Neutrophil (primary cell): Measurements from ENCODE around the gene OR2A25.
"Not testable (repeated sequence)": the region's sequence is repeated elsewhere in the genome, so short reads cannot be mapped to it uniquely, and the experiment has no call there.

Experiments
- H3K27ac ChIP-seq: fragments of 200-600 bp; sonication (generic); 2 replicates; pipeline ENCODE4 v1.5.1; 2016; ENCODE audit warnings: mild to moderate bottlenecking, moderate library complexity
- H3K27me3 ChIP-seq: fragments of 200-600 bp; sonication (generic); 2 replicates; pipeline ENCODE4 v1.6.0; 2016; ENCODE audit warnings: mild to moderate bottlenecking
- H3K36me3 ChIP-seq: fragments of 200-600 bp; sonication (generic); 2 replicates; pipeline ENCODE4 v1.5.1; 2017
- H3K4me1 ChIP-seq, 2 experiments: fragments of 200-600 bp in 1 of 2; sonication (generic) in 1 of 2; 1 replicate in 1 of 2; 2 replicates in 1 of 2; pipeline versions ENCODE4 v1.5.1 to v1.6.1; 2013 to 2016; ENCODE audit warnings: low read depth in 1 of 2, low read length in 1 of 2, mild to moderate bottlenecking in 1 of 2, moderate library complexity in 1 of 2; ENCODE audit not compliant: control insufficient read depth in 1 of 2, insufficient read depth in 1 of 2
- H3K4me3 ChIP-seq, 2 experiments: fragments of 200-600 bp in 1 of 2; sonication (generic) in 1 of 2; 1 replicate in 1 of 2; 2 replicates in 1 of 2; pipeline ENCODE4 v1.5.1; 2013 to 2016; ENCODE audit warnings: low read depth in 1 of 2, low read length in 1 of 2, mild to moderate bottlenecking in 1 of 2, moderate library complexity in 1 of 2
- H3K9me3 ChIP-seq: fragments of 200-600 bp; sonication (generic); 2 replicates; pipeline ENCODE4 v1.5.1; 2016
- TF ChIP-seq, protein P1 (sequence below): fragments of 200-600 bp; sonication (generic); IDR thresholded peaks from 2 replicates; pipeline ENCODE4 v1.5.1; 2016; ENCODE audit warnings: antibody characterized with exemption

The OR2A25 gene

DNA sequence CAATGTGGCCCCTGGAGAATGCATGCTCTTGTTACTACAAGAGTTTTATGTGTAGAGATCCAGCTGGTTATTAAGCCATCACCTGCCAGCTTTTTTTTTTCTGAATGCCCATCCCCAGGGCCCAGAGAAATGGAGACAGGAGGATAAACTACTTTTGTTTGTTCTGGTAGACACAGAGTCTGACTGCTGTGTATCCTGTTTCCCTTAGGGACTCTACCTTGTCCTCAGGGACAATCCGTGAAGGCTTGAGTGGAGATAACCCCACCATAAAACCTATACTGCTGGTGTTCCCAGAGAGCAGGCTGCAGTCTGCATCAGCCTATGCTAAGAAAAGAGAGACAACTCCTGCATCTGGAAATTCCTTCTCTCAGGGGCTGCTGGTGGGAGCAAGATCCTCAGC, 21.0 kb upstream of the OR2A25 start, which contains the start of gene OR2A5:
OR2A5 (plus strand) TSS at position 301 of the 400 bp plus-strand sequence. CDS start 1,454 bp downstream, outside the sequence.
- Histone ChIP-seq H3K9me3 (no peaks in the 10 kb centered on the region), H3K27ac (no peak within 1 kb of the TSS), H3K4me3 (no peak within 1 kb of the TSS), H3K27me3 (no peaks in the 10 kb centered on the region), H3K36me3 (no peaks in the 10 kb centered on the region), H3K4me1 (no peaks in the 10 kb centered on the region)
- TF ChIP-seq, protein P1, sequence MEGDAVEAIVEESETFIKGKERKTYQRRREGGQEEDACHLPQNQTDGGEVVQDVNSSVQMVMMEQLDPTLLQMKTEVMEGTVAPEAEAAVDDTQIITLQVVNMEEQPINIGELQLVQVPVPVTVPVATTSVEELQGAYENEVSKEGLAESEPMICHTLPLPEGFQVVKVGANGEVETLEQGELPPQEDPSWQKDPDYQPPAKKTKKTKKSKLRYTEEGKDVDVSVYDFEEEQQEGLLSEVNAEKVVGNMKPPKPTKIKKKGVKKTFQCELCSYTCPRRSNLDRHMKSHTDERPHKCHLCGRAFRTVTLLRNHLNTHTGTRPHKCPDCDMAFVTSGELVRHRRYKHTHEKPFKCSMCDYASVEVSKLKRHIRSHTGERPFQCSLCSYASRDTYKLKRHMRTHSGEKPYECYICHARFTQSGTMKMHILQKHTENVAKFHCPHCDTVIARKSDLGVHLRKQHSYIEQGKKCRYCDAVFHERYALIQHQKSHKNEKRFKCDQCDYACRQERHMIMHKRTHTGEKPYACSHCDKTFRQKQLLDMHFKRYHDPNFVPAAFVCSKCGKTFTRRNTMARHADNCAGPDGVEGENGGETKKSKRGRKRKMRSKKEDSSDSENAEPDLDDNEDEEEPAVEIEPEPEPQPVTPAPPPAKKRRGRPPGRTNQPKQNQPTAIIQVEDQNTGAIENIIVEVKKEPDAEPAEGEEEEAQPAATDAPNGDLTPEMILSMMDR = no peak

DNA sequence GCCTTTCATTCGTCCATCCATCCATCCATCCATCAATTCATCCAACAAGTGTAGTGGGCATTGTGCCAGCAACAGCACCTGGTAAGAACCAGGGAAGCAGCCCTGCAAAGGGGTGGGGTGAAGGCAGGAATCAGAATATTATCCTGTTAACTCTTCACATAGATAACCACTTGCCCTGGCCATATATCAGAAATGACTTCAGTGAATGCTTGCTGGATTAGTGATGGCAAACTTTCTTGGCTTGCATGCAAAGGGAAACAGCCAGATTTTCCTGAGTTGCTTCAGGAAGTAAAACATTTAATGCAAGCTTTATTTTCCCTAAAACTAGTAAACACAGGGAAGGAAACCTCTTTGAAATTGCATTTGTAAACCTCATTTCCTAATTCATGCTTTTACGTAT, 20.1 kb upstream of the OR2A25 start:
- Histone ChIP-seq H3K4me3 (no peak overlapping the region), H3K27me3 (no peaks in the 10 kb centered on the region), H3K4me1 (no peaks in the 10 kb centered on the region), H3K9me3 (no peaks in the 10 kb centered on the region), H3K27ac (no peak overlapping the region), H3K36me3 (no peaks in the 10 kb centered on the region)
- TF ChIP-seq, protein P1 = no peak

DNA sequence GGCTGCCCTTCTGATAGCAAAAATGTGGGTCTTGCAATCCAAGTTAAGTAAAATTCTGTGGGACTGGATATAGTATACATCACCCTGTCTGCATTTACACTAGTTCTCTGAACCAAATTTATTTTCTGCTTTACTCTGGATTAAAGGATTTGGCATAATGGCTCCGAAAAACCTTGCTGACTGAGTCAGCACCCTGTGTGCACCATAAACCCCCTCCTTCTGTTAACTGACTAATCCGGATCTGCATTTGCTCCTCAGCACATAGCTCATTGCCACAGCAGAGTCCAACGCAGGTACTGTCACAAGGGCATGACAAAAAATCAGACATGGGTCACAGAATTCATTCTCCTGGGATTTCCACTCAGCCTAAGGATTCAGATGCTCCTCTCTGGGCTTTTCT, 19.5 kb upstream of the OR2A25 start:
- H3K27ac ChIP-seq = no peak overlapping the region
- no peaks in the 10 kb centered on the region for H3K36me3 ChIP-seq
- no peaks in the 10 kb centered on the region for H3K9me3 ChIP-seq
- H3K27me3 ChIP-seq = no peaks in the 10 kb centered on the region
- no peak overlapping the region for H3K4me3 ChIP-seq
- TF ChIP-seq, protein P1 = no peak
- no peaks in the 10 kb centered on the region for H3K4me1 ChIP-seq

DNA sequence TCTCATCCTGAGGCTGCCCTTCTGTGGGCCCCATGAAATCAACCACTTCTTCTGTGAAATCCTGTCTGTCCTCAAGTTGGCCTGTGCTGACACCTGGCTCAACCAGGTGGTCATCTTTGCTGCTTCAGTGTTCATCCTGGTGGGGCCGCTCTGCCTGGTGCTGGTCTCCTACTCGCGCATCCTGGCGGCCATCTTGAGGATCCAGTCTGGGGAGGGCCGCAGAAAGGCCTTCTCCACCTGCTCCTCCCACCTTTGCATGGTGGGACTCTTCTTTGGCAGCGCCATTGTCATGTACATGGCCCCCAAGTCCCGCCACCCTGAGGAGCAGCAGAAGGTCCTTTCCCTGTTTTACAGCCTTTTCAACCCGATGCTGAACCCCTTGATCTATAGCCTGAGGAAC, 18.7 kb upstream of the OR2A25 start:
- not testable (repeated sequence) for H3K4me1 ChIP-seq, H3K36me3 ChIP-seq

DNA sequence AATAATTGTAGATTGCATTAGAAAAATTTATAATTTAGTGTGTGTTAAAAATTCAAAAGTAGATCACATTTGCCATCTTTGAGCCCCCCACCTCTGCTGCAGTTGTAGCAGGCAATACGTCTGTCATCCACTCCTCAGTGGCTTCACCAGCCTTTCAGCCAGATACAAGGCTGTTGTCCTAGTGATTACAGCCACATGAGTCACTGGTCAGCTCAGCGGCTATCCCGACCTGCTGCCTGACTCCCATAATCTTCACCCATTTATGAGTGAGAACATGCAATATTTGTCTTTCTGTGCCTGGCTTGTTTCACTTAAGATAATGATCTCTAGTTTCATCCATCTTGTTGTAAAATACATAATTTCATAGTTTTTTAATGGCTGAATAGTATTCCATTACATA, 11.7 kb upstream of the OR2A25 start:
- H3K27ac ChIP-seq = no peak overlapping the region
- TF ChIP-seq, protein P1 = no peak

More for the DNA sequence above, 18.7 kb upstream of the OR2A25 start:
- H3K27me3 ChIP-seq, H3K4me3 ChIP-seq, H3K27ac ChIP-seq, H3K9me3 ChIP-seq: not testable (repeated sequence)

DNA sequence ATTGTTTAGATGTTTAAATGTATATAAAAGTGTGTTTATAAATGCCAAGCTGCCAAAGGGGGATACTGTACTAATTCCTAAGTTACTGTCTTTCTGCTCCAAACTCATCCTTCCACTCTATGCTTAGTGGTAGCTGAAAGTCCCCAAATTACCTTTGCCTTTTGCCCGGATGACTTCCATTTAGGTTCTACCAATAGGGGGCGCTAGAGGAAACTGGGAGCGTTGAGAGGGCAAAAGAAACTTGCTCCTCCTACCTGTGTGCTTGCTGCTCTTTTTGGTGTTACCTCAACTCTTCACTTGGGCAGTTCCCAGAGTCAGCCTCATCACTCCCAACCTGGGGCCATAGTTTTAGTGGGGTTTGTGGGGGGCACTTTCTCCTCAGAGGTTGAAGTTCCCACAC, 5.9 kb upstream of the OR2A25 start:
- Histone ChIP-seq H3K9me3 (no peaks in the 10 kb centered on the region), H3K27ac (no peak overlapping the region), H3K4me3 (no peak overlapping the region), H3K27me3 (no peaks in the 10 kb centered on the region), H3K36me3 (no peaks in the 10 kb centered on the region), H3K4me1 (no peaks in the 10 kb centered on the region)
- TF ChIP-seq, protein P1 = no peak

More for the DNA sequence above, 11.7 kb upstream of the OR2A25 start:
- Histone ChIP-seq H3K9me3 (no peaks in the 10 kb centered on the region), H3K4me1 (no peaks in the 10 kb centered on the region), H3K27me3 (no peaks in the 10 kb centered on the region), H3K36me3 (no peaks in the 10 kb centered on the region), H3K4me3 (no peak overlapping the region)
